ENCODE results near the gene VEPH1.
A peak's percentile ranks its signal among the peaks of the same experiment; 100 is the strongest.

DNA sequence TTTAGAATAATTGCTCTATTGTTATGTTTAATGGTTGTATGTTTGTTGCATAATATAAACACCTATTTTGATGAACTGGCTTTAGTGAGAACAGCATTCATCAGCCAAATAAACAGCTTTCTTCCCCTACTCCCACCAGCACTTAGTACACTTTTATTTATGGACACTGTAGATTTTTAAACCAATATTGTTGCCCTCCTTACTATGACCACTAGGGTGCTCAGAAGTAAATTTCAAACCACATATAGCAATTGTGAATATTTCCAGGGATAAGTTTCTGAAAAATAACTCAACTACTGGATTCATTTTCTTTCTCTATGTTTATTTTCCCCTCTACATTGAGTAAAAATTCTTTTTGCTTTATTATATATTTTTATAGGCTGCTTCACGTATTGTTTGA is 151.2 kb downstream of the VEPH1 start:
- TF ChIP-seq, protein P1, sequence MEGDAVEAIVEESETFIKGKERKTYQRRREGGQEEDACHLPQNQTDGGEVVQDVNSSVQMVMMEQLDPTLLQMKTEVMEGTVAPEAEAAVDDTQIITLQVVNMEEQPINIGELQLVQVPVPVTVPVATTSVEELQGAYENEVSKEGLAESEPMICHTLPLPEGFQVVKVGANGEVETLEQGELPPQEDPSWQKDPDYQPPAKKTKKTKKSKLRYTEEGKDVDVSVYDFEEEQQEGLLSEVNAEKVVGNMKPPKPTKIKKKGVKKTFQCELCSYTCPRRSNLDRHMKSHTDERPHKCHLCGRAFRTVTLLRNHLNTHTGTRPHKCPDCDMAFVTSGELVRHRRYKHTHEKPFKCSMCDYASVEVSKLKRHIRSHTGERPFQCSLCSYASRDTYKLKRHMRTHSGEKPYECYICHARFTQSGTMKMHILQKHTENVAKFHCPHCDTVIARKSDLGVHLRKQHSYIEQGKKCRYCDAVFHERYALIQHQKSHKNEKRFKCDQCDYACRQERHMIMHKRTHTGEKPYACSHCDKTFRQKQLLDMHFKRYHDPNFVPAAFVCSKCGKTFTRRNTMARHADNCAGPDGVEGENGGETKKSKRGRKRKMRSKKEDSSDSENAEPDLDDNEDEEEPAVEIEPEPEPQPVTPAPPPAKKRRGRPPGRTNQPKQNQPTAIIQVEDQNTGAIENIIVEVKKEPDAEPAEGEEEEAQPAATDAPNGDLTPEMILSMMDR (conservative IDR thresholded peaks at IDR 0.05 in 1 of 2, IDR thresholded peaks at IDR 0.05 in 1 of 2; ENCODE audit: extremely low read depth in 1 of 2, insufficient read depth in 1 of 2, low read depth in 1 of 2, low read length in 2 of 2), result peak; percentile 29
- TF ChIP-seq EZH2 (IDR thresholded peaks at IDR 0.05; ENCODE audit: borderline replicate concordance, low read length), result no peak
